Endothelial cell of umbilical vein (primary cell): ENCODE results near the gene GIPC3. TPM values are rescaled to one million over a fixed set of nuclear protein-coding genes. Genes with fewer than 3 reads are reported as not detected.

Experiments used
- BruUV-seq: library from RNA; stranded (reverse); fragments of 400-500 nt; replicated peaks from 2 replicates; lab custom pipeline; 2021; lab: Mats Ljungman, UMichigan
- CTCF ChIA-PET: fragments of 300-600, 350-600 bp; sonication (Branson Sonifier 250); formaldehyde crosslinking; loops from one replicate; lab custom pipeline; 2021; ENCODE audit warnings: antibody characterized with exemption, inconsistent platforms; lab: Charles Lee
- POLR2A ChIA-PET: fragments of 300-600, 350-600 bp; sonication (Branson Sonifier 250); formaldehyde crosslinking; loops from one replicate; lab custom pipeline; 2021; ENCODE audit warnings: antibody characterized with exemption, inconsistent platforms; lab: Charles Lee
- DNase-seq: peaks from one replicate; pipeline ENCODE4 v3.0.0-alpha.2; 2011; ENCODE audit warnings: low read depth, low spot score
- FAIRE-seq: peaks from 2 replicates; lab custom pipeline; 2011; peaks lifted over from hg19 to GRCh38; lab: Jason Lieb, UNC
- H2AFZ ChIP-seq: 2 replicates; pipeline ENCODE4 v1.6.0; 2012; ENCODE audit warnings: low read depth, low read length, control low read depth, inconsistent platforms
- H3K27ac ChIP-seq: 2 replicates; pipeline ENCODE4 v1.5.1; 2011; ENCODE audit warnings: low read depth, mild to moderate bottlenecking, control low read depth, low read length, moderate library complexity; ENCODE audit not compliant: insufficient read depth
- H3K27me3 ChIP-seq, 2 experiments: 2 replicates each; pipeline versions ENCODE4 v1.6.0 to v1.6.1; 2011; ENCODE audit warnings: low read length in 2 of 2, mixed read lengths in 1 of 2; ENCODE audit not compliant: control insufficient read depth in 2 of 2, insufficient read depth in 2 of 2
- H3K36me3 ChIP-seq, 2 experiments: 2 replicates in 1 of 2; 3 replicates in 1 of 2; pipeline ENCODE4 v1.5.1; 2011; ENCODE audit warnings: low read length in 2 of 2, mild to moderate bottlenecking in 1 of 2, moderate library complexity in 1 of 2; ENCODE audit not compliant: control insufficient read depth in 2 of 2, insufficient read depth in 2 of 2; ENCODE audit errors: extremely low read depth in 1 of 2
- H3K4me1 ChIP-seq: 3 replicates; pipeline ENCODE4 v1.5.1; 2011; ENCODE audit warnings: mild to moderate bottlenecking, low read length; ENCODE audit not compliant: control insufficient read depth, insufficient read depth; ENCODE audit errors: extremely low read depth
- H3K4me2 ChIP-seq: 2 replicates; pipeline ENCODE4 v1.6.1; 2011; ENCODE audit warnings: low read length, control low read depth, mixed read lengths; ENCODE audit not compliant: insufficient read depth
- H3K4me3 ChIP-seq, 3 experiments: fragments of 200-600 bp in 1 of 3; sonication (generic), shearing (Covaris generic) in 1 of 3; replicated peaks in 1 of 3; 2 replicates each; pipeline ENCODE4 v1.5.1; 2011 to 2016; ENCODE audit warnings: control low read depth in 3 of 3, low read length in 3 of 3, mild to moderate bottlenecking in 2 of 3, inconsistent platforms in 1 of 3, low read depth in 1 of 3, moderate library complexity in 1 of 3; ENCODE audit not compliant: insufficient read depth in 1 of 3
- H3K79me2 ChIP-seq: 2 replicates; pipeline ENCODE4 v1.6.0; 2012; ENCODE audit warnings: low read length, inconsistent platforms; ENCODE audit not compliant: control insufficient read depth, insufficient read depth
- H3K9ac ChIP-seq: replicated peaks from 2 replicates; pipeline ENCODE3; 2011; ENCODE audit warnings: low read length, control low read depth; ENCODE audit not compliant: insufficient read depth; ENCODE audit errors: extremely low read depth
- H3K9me1 ChIP-seq: replicated peaks from 3 replicates; pipeline ENCODE4 v1.6.0; 2011; ENCODE audit warnings: mild to moderate bottlenecking, low read length; ENCODE audit not compliant: control insufficient read depth, insufficient read depth; ENCODE audit errors: extremely low read depth
- H3K9me3 ChIP-seq: replicated peaks from 2 replicates; pipeline ENCODE4 v1.5.1; 2012; ENCODE audit warnings: low read length, inconsistent platforms; ENCODE audit not compliant: control insufficient read depth, insufficient read depth
- H4K20me1 ChIP-seq: replicated peaks from 2 replicates; pipeline ENCODE3; 2011; ENCODE audit warnings: mild to moderate bottlenecking, low read length; ENCODE audit not compliant: control insufficient read depth, insufficient read depth; ENCODE audit errors: extremely low read depth
- CTCF ChIP-seq, 2 donors: IDR thresholded peaks; 1 replicate in 1 of 2; 2 replicates in 1 of 2; pipeline ENCODE4 v1.5.1; 2011; ENCODE audit warnings: low read length in 2 of 2, mild to moderate bottlenecking in 2 of 2, moderate library complexity in 2 of 2, control low read depth in 1 of 2, inconsistent platforms in 1 of 2, low read depth in 1 of 2; ENCODE audit not compliant: insufficient read depth in 1 of 2; ENCODE audit errors: extremely low read depth in 1 of 2
- EZH2 ChIP-seq: IDR thresholded peaks from 2 replicates; pipeline ENCODE4 v1.6.1; 2012; ENCODE audit warnings: borderline replicate concordance, low read depth, mild to moderate bottlenecking, moderate library complexity, low read length, inconsistent platforms; ENCODE audit not compliant: severe bottlenecking
- FOS ChIP-seq: IDR thresholded peaks from 2 replicates; pipeline ENCODE4 v1.6.1; 2011; ENCODE audit warnings: mild to moderate bottlenecking, low read length, moderate library complexity, borderline replicate concordance; ENCODE audit not compliant: insufficient read depth
- GATA2 ChIP-seq: IDR thresholded peaks from 2 replicates; pipeline ENCODE4 v1.7.0; 2011; ENCODE audit warnings: low read depth, mild to moderate bottlenecking, moderate library complexity, mixed read lengths, low read length; ENCODE audit not compliant: insufficient read length, insufficient read depth
- JUN ChIP-seq: IDR thresholded peaks from 2 replicates; pipeline ENCODE4 v1.6.1; 2011; ENCODE audit warnings: borderline replicate concordance, low read depth; ENCODE audit not compliant: insufficient read length, insufficient read depth
- MYC ChIP-seq: IDR thresholded peaks from one replicate; pipeline ENCODE4 v1.6.1; 2011; ENCODE audit warnings: mild to moderate bottlenecking, low read depth, low read length
- POLR2A ChIP-seq: IDR thresholded peaks from 2 replicates; pipeline ENCODE4 v1.6.1; 2012; ENCODE audit warnings: low read depth, mild to moderate bottlenecking, control low read depth, low read length
- POLR2AphosphoS5 ChIP-seq: IDR thresholded peaks from 2 replicates; pipeline ENCODE4 v1.6.1; 2012; ENCODE audit warnings: low read depth, mild to moderate bottlenecking, control low read depth, low read length, moderate library complexity; ENCODE audit not compliant: insufficient read depth
- dilution Hi-C: fragments of 300-500 bp; cut with MboI; formaldehyde crosslinking; loops from one replicate; pipeline ENCODE4 v1.15.0; 2019; ENCODE audit warnings: low sequenced_read_pairs; ENCODE audit not compliant: extremely low pct_ligation_motif_present
- intact Hi-C: fragments of 100-400 bp; cut with micrococcal nuclease; formaldehyde crosslinking; loops from one replicate; pipeline ENCODE4 v1.10.0; 2022
- polyA plus RNA-seq, 4 experiments: library from polyadenylated mRNA; depleted of rRNA in 3 of 4; stranded (reverse) in 3 of 4; unstranded in 1 of 4; fragments of >200 nt; gene quantifications; 2 replicates each; pipeline versions ENCODE4 v1.2.1 to v1.2.3, GENCODE V29; 2011 to 2012; ENCODE audit warnings: missing spikeins in 1 of 4
- total RNA-seq: library from RNA; stranded (reverse); gene quantifications from 2 replicates; pipeline ENCODE4 v1.2.3, GENCODE V29; 2021
- TF ChIP-seq, protein P1 (sequence below): IDR thresholded peaks from 2 replicates; pipeline ENCODE4 v1.6.1; 2011; ENCODE audit not compliant: insufficient read depth, insufficient read length

The GIPC3 gene
- total and polyA plus RNA-seq, 2 donors (not counting 3 experiments of a cell fraction or from before 2014, with no cell fraction given): 2.2 to 6.6 TPM

DNA sequence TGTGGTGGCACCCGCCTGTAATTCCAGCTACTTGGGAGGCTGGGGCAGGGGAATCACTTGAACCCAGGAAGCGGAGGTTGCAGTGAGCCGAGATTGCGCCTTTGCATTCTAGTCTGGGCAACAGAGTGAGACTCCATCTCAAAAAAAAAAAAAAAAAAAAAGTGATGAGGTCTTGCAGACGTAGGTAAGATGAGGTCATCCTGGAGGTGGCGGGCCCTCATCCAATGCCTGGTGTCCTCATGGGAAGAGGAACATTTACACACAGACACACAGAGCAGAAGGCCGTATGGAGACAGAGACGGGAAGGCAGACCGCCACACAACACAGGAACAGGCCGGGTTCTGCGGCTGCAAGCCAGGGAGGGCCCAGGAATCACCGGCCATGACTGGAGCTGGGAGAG lies 36.9 kb downstream of the GIPC3 start:
- H3K4me1 ChIP-seq: peaks cover 12% of the 10 kb centered on the region
- dilution Hi-C loops: no loop called here
- intact Hi-C loops: loop anchor here (10.0 kb wide), 1 partner anchor 83 kb away; the partner anchor contains the start of genes PIP5K1C and TJP3
- no peaks in the 10 kb centered on the region for H3K9me3 ChIP-seq
- BruUV-seq: no TSS peak
- no peaks in the 10 kb centered on the region for H4K20me1 ChIP-seq
- no peaks in the 10 kb centered on the region for H3K27me3 ChIP-seq
- TF ChIP-seq GATA2 (no peak), POLR2A (no peak), CTCF (IDR thresholded peaks at IDR 0.05; ENCODE audit: extremely low read depth in 1 of 2, insufficient read depth in 1 of 2, low read depth in 1 of 2, low read length in 2 of 2) (no peak), EZH2 (no peak), FOS (no peak), JUN (no peak), POLR2AphosphoS5 (no peak), MYC (no peak)
- TF ChIP-seq, protein P1, sequence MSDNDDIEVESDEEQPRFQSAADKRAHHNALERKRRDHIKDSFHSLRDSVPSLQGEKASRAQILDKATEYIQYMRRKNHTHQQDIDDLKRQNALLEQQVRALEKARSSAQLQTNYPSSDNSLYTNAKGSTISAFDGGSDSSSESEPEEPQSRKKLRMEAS: no peak
- no peak overlapping the region for H3K27ac ChIP-seq
- no peak overlapping the region for H3K4me2 ChIP-seq
- ChIA-PET POLR2A (no interaction called here), CTCF (interaction anchor here (0.6 to 1.1 kb wide), 4 partner anchors 34 to 96 kb away, joined by 3 read pairs; no protein-coding TSS in a partner anchor)
- H3K9ac ChIP-seq: no peak overlapping the region
- H3K9me1 ChIP-seq: no peaks in the 10 kb centered on the region
- DNase-seq: no peak
- H3K4me3 ChIP-seq: no peak overlapping the region
- FAIRE-seq: no peak
- no peak overlapping the region for H2AFZ ChIP-seq
- H3K79me2 ChIP-seq: peaks cover 18% of the 10 kb centered on the region
- peaks cover 0 to 23% of the 10 kb centered on the region in 2 experiments for H3K36me3 ChIP-seq
